WTC11 (cell line): ENCODE data around the gene CADM2.

Source experiments
- ATF2 ChIP-seq: sonication (generic); formaldehyde crosslinking; IDR thresholded peaks from 2 replicates; pipeline ENCODE4 v1.8.1; 2022; ENCODE audit warnings: low read depth, missing genetic modification reagents, borderline replicate concordance
- NFATC4 ChIP-seq: fragments of 250-450 bp; sonication (Bioruptor Pico); IDR thresholded peaks from 2 replicates; pipeline ENCODE4 v1.9.0; 2021; ENCODE audit warnings: mild to moderate bottlenecking
- SP1 ChIP-seq: sonication (generic); formaldehyde crosslinking; conservative IDR thresholded peaks from 2 replicates; pipeline ENCODE4 v1.8.1; 2022; ENCODE audit warnings: missing genetic modification reagents
- TP53 ChIP-seq: sonication (generic); formaldehyde crosslinking; IDR thresholded peaks from 2 replicates; pipeline ENCODE4 v1.8.1; 2023; ENCODE audit warnings: mild to moderate bottlenecking, missing genetic modification reagents
- TF ChIP-seq, protein P1 (sequence below): fragments of 200-600 bp; IDR thresholded peaks from 2 replicates; pipeline ENCODE4 v1.8.0; 2022; ENCODE audit warnings: antibody characterized with exemption
- TF ChIP-seq, protein P2 (sequence below): sonication (generic); formaldehyde crosslinking; IDR thresholded peaks from 2 replicates; pipeline ENCODE4 v1.8.1; 2023; ENCODE audit warnings: mild to moderate bottlenecking, missing genetic modification reagents, moderate library complexity
- TF ChIP-seq, protein P3 (sequence below): sonication (generic); formaldehyde crosslinking; IDR thresholded peaks from 2 replicates; pipeline ENCODE4 v1.8.1; 2023; ENCODE audit warnings: mild to moderate bottlenecking, moderate library complexity, missing genetic modification reagents
- TF ChIP-seq, protein P4 (sequence below): sonication (generic); formaldehyde crosslinking; conservative IDR thresholded peaks from 2 replicates; pipeline ENCODE4 v1.8.1; 2022; ENCODE audit warnings: mild to moderate bottlenecking, missing genetic modification reagents

DNA sequence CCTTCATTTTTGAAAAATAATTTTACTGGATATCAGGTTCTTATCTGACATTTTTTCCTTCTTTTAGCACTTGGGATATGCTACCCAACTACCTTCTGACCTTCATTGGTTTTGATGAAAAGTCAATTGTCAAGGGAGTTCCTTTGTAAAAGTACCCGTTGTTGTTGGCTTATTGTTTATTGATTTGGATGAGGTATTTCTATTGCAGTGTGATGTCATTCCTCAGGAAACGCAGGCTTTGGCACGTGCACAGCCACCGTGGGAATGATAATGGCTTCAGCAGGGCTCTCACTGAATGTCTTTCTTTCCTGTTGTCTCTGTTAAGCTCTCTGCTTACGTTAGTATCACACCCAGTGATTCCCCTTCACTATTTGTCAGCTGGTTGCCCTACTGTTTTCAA is 944.6 kb downstream of the CADM2 start:
- TF ChIP-seq, protein P1, sequence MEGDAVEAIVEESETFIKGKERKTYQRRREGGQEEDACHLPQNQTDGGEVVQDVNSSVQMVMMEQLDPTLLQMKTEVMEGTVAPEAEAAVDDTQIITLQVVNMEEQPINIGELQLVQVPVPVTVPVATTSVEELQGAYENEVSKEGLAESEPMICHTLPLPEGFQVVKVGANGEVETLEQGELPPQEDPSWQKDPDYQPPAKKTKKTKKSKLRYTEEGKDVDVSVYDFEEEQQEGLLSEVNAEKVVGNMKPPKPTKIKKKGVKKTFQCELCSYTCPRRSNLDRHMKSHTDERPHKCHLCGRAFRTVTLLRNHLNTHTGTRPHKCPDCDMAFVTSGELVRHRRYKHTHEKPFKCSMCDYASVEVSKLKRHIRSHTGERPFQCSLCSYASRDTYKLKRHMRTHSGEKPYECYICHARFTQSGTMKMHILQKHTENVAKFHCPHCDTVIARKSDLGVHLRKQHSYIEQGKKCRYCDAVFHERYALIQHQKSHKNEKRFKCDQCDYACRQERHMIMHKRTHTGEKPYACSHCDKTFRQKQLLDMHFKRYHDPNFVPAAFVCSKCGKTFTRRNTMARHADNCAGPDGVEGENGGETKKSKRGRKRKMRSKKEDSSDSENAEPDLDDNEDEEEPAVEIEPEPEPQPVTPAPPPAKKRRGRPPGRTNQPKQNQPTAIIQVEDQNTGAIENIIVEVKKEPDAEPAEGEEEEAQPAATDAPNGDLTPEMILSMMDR, result no peak
- TF ChIP-seq TP53 (CRISPR knock-in tag) (no peak), NFATC4 (CRISPR knock-in tag) (no peak), SP1 (CRISPR knock-in tag) (no peak), ATF2 (CRISPR knock-in tag) (no peak)
- TF ChIP-seq, protein P2, sequence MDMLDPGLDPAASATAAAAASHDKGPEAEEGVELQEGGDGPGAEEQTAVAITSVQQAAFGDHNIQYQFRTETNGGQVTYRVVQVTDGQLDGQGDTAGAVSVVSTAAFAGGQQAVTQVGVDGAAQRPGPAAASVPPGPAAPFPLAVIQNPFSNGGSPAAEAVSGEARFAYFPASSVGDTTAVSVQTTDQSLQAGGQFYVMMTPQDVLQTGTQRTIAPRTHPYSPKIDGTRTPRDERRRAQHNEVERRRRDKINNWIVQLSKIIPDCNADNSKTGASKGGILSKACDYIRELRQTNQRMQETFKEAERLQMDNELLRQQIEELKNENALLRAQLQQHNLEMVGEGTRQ (CRISPR knock-in tag), result no peak
- TF ChIP-seq, protein P3, sequence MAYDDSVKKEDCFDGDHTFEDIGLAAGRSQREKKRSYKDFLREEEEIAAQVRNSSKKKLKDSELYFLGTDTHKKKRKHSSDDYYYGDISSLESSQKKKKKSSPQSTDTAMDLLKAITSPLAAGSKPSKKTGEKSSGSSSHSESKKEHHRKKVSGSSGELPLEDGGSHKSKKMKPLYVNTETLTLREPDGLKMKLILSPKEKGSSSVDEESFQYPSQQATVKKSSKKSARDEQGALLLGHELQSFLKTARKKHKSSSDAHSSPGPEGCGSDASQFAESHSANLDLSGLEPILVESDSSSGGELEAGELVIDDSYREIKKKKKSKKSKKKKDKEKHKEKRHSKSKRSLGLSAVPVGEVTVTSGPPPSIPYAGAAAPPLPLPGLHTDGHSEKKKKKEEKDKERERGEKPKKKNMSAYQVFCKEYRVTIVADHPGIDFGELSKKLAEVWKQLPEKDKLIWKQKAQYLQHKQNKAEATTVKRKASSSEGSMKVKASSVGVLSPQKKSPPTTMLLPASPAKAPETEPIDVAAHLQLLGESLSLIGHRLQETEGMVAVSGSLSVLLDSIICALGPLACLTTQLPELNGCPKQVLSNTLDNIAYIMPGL (CRISPR knock-in tag), result no peak
- TF ChIP-seq, protein P4, sequence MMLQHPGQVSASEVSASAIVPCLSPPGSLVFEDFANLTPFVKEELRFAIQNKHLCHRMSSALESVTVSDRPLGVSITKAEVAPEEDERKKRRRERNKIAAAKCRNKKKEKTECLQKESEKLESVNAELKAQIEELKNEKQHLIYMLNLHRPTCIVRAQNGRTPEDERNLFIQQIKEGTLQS, result no peak
